NCI-H1417 (cell line): ENCODE results near the gene USF3.

Experiments
- DNase-seq, 3 experiments: peaks; one replicate each; lab custom pipeline; 2025; lab: John Stamatoyannopoulos, UW

The USF3 gene

DNA sequence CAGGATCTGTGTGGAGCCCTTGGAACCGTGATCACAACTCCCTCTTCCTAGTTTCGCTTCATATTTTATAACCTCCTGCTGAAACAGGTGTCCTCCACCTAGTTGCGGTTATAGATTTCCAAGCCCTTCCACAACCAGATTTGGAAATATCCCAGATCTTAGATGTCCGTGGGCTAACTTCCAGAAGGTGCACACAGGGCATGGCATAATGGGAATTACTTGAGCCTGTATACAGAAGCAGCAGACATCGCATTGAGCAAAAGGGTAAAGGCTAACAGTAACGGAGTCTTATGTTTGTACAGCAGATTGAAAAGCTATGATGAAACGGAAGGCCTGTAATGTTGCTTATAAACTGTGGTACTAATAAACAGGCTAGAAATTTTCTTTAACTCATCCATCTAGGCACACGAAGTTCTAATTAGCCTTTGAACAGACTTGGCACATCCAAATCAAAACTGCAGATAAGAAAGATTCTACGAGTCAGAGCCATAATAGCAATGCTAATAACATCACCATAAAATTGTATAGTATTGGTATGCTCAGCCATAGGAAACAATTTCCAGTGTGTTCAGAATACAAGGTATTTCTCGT, 1.2 kb upstream of the USF3 start:
- DNase-seq = peak in 2 of 3 experiments; percentile 58 to 62

GRCh38 chr3:113696658-113697499, 437 bp upstream of the USF3 start:
- peak; percentile 98 to 100 (median 99) for DNase-seq

DNA sequence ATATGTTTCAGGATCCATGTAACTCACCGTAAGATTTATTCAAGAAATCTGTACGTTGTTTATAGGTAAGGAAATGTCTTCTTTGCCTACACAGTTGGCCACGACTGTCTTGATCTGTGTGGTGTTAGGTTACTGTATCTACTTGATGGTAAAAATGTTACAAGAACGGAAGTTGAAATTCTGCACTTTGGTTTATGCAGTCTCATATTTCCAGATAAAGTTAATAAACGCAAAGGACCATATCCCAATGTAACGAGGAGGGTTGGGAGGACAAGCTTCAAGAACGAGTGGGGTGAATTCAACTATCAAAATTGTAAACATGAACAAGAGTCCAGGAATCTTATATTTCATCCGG, 1.0 kb downstream of the USF3 start:
- DNase-seq = peak in 1 of 3 experiments; percentile 5

- no peak for DNase-seq
These were observed 6.0 kb downstream of the USF3 start for GRCh38 chr3:113690482-113690881.

GRCh38 chr3:113685956-113686721, 10.3 kb downstream of the USF3 start:
- DNase-seq = no peak

GRCh38 chr3:113685124-113685523, 11.3 kb downstream of the USF3 start:
- DNase-seq = no peak

GRCh38 chr3:113684271-113684819, 12.1 kb downstream of the USF3 start:
- DNase-seq = no peak

DNA sequence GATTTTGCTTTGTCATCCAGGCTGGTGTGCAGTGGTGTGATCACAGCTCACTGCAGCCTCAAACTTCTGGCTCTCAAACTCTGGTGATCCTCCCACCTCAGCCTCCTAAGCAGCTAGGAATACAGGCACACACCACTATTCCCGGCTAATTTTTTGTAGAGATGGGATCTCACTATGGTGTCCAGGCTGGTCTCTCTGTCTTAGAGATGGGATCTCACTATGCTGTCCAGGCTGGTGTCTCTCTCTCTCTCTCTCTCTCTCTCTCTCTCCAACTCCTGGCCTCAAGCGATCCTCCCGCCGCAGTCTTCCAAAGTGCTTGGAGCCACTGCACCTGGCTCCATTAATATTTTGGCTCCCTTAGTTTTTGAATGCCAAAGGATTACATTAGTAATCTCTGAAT, 17.7 kb downstream of the USF3 start:
- no peak for DNase-seq

DNA sequence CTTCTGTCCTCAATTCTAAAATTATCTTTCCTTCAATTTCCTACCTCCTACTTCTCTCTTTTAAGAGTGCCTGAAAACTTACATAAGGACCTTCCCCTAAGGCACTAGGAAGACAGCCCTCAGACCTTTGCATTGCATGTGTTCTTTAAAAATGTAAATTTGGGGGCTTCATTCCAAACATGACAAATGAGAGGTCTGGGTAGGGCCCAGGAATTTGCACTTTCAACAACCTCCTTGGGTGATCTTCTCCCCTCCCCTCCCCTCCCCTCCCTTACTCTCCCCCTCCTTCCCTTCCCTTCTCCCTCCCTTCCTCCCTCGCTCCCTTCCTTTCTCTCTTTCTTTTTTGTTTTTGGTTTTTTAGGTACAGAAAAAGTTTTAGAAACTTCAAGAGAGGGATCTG, 18.7 kb downstream of the USF3 start:
- no peak for DNase-seq

DNA sequence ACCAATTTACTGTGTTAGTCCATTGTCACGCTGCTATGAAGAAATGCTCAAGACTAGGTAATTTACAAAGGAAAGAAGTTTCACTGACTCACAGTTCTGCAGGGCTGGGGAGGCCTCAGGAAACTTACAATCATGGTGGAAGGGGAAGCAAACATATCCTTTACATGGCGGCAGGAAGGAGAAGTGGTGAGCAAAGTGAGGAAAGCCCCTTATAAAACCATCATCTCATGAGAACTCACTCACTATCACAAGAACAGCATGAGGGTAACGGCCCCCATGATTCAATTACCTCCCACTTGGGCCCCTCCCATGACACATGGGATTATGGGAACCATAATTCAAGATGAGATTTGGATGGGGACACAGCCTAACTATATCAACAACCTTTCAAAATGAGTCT, 20.2 kb downstream of the USF3 start:
- DNase-seq = no peak

- no peak for DNase-seq
These were observed 22.8 kb downstream of the USF3 start for GRCh38 chr3:113673593-113673992.

- DNase-seq = no peak
These were observed 28.4 kb downstream of the USF3 start for GRCh38 chr3:113668015-113668414.

- no peak for DNase-seq
These were observed 31.8 kb downstream of the USF3 start for GRCh38 chr3:113664523-113665094.

- no peak for DNase-seq
These were observed 32.7 kb downstream of the USF3 start for GRCh38 chr3:113663761-113664160.

- DNase-seq = peak in 1 of 3 experiments; percentile 9
These were observed 33.1 kb downstream of the USF3 start for GRCh38 chr3:113663324-113663750.

- no peak for DNase-seq
These were observed 33.6 kb downstream of the USF3 start for GRCh38 chr3:113662824-113663223.

GRCh38 chr3:113660896-113661295, 35.5 kb downstream of the USF3 start:
- DNase-seq = no peak

GRCh38 chr3:113660458-113660857, 36.0 kb downstream of the USF3 start:
- DNase-seq = no peak

GRCh38 chr3:113659996-113660395, 36.4 kb downstream of the USF3 start:
- no peak for DNase-seq

DNA sequence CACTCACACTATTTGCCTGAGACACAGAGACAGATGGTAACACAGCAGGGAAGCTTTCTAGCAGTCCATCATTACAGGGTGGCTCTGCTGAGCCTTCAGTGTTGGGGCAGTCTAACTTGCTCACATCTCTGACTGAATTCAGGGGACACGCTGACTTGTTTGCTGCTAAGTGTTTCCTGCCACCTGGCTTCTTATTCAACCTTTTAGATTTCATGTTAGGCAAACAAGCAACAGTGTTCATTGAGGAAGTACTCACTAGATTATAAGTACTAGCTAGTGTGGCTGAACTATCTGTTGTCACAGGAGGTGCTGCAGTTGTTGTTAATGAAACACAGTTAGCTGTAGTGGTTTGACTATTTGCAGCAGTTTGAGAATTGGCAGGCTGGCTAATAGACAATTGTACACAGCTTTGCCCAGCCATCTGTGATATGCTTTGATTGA, 37.3 kb downstream of the USF3 start:
- peak in 2 of 3 experiments; percentile 59 to 89 for DNase-seq

GRCh38 chr3:113658107-113658506, 38.3 kb downstream of the USF3 start:
- DNase-seq = no peak

GRCh38 chr3:113654851-113655250, 41.6 kb downstream of the USF3 start:
- no peak for DNase-seq
